Activated CD8-positive, alpha-beta memory T cell treated with anti-CD3 and anti-CD28 coated beads, Interleukin-2, amount 50 U/mL, for 4 hours (primary cell): ENCODE data around the gene MROH2B.

Experiments used
- DNase-seq: peaks from one replicate; pipeline ENCODE4 v3.0.0-alpha.2; 2020

The MROH2B gene

GRCh38 chr5:40962207-40962955 lies 108.8 kb downstream of the MROH2B start:
- no peak for DNase-seq

GRCh38 chr5:40960037-40960436 lies 111.1 kb downstream of the MROH2B start:
- no peak for DNase-seq

- no peak for DNase-seq
Observed at GRCh38 chr5:40958811-40959210, 112.3 kb downstream of the MROH2B start.

- no peak for DNase-seq
Observed at GRCh38 chr5:40957048-40957447, 114.1 kb downstream of the MROH2B start.

- DNase-seq = no peak
Observed at GRCh38 chr5:40955313-40955712, 115.8 kb downstream of the MROH2B start.
